Chondrocyte (in vitro differentiated cells): Measurements from ENCODE around the gene MYL12A. TPM values are rescaled to one million over a fixed set of nuclear protein-coding genes. Genes with fewer than 3 reads are reported as not detected.
"Not testable (repeated sequence)": the region's sequence is repeated elsewhere in the genome, so short reads cannot be mapped to it uniquely, and the experiment has no call there.

Experiments used
- DNase-seq: peaks from one replicate; pipeline ENCODE4 v3.0.0; 2021; ENCODE audit warnings: mixed read lengths, low spot score
- H3K27ac Mint-ChIP-seq: one replicate; pipeline ENCODE4 v1.8.0; 2021; ENCODE audit warnings: mild to moderate bottlenecking, moderate library complexity, mixed read lengths; ENCODE audit not compliant: unreplicated experiment
- H3K27me3 Mint-ChIP-seq: 2 replicates; pipeline ENCODE4 v1.8.0; 2021; ENCODE audit warnings: low read depth, mixed read lengths
- H3K36me3 Mint-ChIP-seq: 2 replicates; pipeline ENCODE4 v1.8.0; 2021; ENCODE audit warnings: low read depth, mixed read lengths
- H3K4me1 Mint-ChIP-seq: 2 replicates; pipeline ENCODE4 v1.8.0; 2021; ENCODE audit warnings: low read depth, mild to moderate bottlenecking, mixed read lengths
- H3K4me3 Mint-ChIP-seq: one replicate; pipeline ENCODE4 v1.8.0; 2021; ENCODE audit warnings: mild to moderate bottlenecking, moderate library complexity, mixed read lengths; ENCODE audit not compliant: unreplicated experiment
- H3K9me3 Mint-ChIP-seq: 2 replicates; pipeline ENCODE4 v1.8.0; 2021; ENCODE audit warnings: low read depth, mixed read lengths
- total RNA-seq: library from RNA; stranded (reverse); gene quantifications from 3 replicates; pipeline ENCODE4 v1.2.1, GENCODE V29; 2021
- TF ChIP-seq, protein P1 (sequence below): fragments of 200-600 bp; sonication (generic); IDR thresholded peaks from 2 replicates; pipeline ENCODE4 v1.5.0; 2021; ENCODE audit warnings: antibody characterized with exemption, mild to moderate bottlenecking, moderate library complexity

MYL12A gene
- total RNA-seq, 1 donor from 2014 or later: 647 TPM

DNA sequence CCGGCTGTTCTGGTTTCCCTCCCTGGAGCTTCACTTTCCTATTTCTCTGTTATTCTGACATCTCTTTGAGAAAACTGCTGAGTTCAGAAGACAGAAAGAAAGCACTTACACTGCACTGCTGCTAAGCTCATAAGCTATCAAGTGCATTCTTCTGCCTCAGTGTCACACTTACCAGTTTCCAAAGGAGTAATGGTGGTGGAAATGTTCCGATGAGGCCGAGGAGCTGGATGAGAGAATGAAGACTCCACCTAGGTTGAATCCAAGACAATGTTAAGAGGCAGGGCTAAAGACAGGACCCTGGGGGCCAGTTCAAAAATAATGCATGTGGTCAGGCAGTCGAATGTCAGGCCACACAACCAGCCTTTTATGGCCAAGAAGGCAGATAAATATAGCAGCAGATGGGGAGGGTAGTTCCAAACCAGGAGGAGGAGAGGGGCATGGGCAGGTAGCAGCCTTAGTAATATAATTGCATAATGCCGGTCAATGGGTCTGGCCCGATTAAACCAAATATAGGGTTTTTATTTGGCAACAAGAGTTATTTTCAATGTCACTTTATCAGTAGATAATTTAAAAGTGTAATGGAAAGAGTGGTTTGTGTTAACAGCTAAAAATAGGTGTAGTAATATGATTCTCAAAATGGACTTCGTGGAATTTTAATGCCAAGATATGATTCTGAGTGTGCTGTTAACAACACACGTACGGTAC is 27.8 kb upstream of the MYL12A start, which contains the start of gene MYOM1:
Gene MYOM1, minus strand, starts transcription at position 338 of the 705 bp plus-strand sequence. CDS start 4,745 bp downstream, outside the sequence.
- Mint-ChIP-seq H3K4me1 (peaks cover 34% of the 10 kb centered on the region), H3K27me3 (no peaks in the 10 kb centered on the region), H3K4me3 (peak within 1 kb of the TSS; percentile 48), H3K36me3 (no peaks in the 10 kb centered on the region), H3K9me3 (peaks cover 5% of the 10 kb centered on the region), H3K27ac (peak within 1 kb of the TSS; percentile 88)
- TF ChIP-seq, protein P1, sequence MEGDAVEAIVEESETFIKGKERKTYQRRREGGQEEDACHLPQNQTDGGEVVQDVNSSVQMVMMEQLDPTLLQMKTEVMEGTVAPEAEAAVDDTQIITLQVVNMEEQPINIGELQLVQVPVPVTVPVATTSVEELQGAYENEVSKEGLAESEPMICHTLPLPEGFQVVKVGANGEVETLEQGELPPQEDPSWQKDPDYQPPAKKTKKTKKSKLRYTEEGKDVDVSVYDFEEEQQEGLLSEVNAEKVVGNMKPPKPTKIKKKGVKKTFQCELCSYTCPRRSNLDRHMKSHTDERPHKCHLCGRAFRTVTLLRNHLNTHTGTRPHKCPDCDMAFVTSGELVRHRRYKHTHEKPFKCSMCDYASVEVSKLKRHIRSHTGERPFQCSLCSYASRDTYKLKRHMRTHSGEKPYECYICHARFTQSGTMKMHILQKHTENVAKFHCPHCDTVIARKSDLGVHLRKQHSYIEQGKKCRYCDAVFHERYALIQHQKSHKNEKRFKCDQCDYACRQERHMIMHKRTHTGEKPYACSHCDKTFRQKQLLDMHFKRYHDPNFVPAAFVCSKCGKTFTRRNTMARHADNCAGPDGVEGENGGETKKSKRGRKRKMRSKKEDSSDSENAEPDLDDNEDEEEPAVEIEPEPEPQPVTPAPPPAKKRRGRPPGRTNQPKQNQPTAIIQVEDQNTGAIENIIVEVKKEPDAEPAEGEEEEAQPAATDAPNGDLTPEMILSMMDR: no peak
- no peak for DNase-seq

GRCh38 chr18:3220868-3221267 is 26.7 kb upstream of the MYL12A start:
- peaks cover 34% of the 10 kb centered on the region for H3K4me1 Mint-ChIP-seq
- not testable (repeated sequence) for H3K36me3 Mint-ChIP-seq, DNase-seq, H3K27me3 Mint-ChIP-seq, H3K9me3 Mint-ChIP-seq, H3K27ac Mint-ChIP-seq, H3K4me3 Mint-ChIP-seq

- Mint-ChIP-seq H3K36me3 (no peaks in the 10 kb centered on the region), H3K9me3 (peaks cover under 1% of the 10 kb centered on the region), H3K27me3 (no peaks in the 10 kb centered on the region), H3K27ac (no peak overlapping the region), H3K4me3 (no peak overlapping the region), H3K4me1 (peaks cover 34% of the 10 kb centered on the region)
- no peak for DNase-seq
- TF ChIP-seq, protein P1: no peak
These were observed 26.1 kb upstream of the MYL12A start for GRCh38 chr18:3221496-3221895.

- DNase-seq: no peak
- H3K27ac Mint-ChIP-seq: no peak overlapping the region
- no peaks in the 10 kb centered on the region for H3K27me3 Mint-ChIP-seq
- TF ChIP-seq, protein P1: no peak
- peaks cover 21% of the 10 kb centered on the region for H3K4me1 Mint-ChIP-seq
- no peaks in the 10 kb centered on the region for H3K36me3 Mint-ChIP-seq
- H3K9me3 Mint-ChIP-seq: no peaks in the 10 kb centered on the region
- no peak overlapping the region for H3K4me3 Mint-ChIP-seq
These were observed 24.2 kb upstream of the MYL12A start for GRCh38 chr18:3223356-3223755.

DNA sequence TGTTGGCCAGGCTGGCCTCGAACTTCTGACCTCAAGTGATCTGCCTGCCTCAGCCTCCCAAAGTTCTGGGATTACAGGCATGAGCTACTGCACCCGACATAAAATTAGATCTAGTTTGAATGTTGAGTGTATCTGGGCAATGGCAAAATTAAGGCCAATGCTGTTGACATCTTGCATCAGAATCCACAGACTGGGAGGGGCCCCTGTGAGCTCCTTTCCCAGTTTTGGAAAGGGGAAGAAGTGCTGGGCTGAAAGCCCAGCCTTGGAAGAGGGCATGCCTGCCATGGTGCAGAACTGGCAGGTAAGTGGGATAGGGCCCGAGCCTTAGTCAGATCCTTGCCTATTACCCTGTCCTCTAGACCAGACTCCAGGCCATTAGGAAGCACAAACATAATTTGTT is 23.4 kb upstream of the MYL12A start:
- Mint-ChIP-seq H3K4me3 (no peak overlapping the region), H3K4me1 (peaks cover 15% of the 10 kb centered on the region), H3K27ac (no peak overlapping the region), H3K36me3 (no peaks in the 10 kb centered on the region), H3K9me3 (no peaks in the 10 kb centered on the region), H3K27me3 (no peaks in the 10 kb centered on the region)
- DNase-seq: no peak
- TF ChIP-seq, protein P1: no peak

DNA sequence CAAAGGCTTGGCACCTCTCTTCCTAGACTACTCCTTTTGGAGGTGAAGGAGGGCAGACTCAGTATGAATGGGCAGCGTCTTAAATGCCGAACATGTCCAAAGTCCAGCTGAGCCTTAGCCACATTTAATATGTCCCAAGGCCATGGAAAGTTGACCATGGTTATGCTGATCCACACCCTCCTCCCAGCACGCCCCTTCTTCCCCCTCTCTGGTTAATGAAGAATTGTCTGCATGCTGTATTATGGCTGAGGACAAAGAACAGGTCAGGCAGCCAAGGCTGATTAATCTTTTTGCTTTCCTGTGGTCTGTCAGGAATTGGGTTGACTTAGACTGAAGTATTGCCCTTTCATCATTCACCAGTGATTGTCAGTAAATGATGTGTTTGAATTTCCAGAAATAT is 22.0 kb upstream of the MYL12A start:
- no peaks in the 10 kb centered on the region for H3K36me3 Mint-ChIP-seq
- H3K27me3 Mint-ChIP-seq: no peaks in the 10 kb centered on the region
- H3K9me3 Mint-ChIP-seq: no peaks in the 10 kb centered on the region
- DNase-seq: no peak
- no peak overlapping the region for H3K4me3 Mint-ChIP-seq
- TF ChIP-seq, protein P1: no peak
- H3K4me1 Mint-ChIP-seq: peaks cover 1% of the 10 kb centered on the region
- H3K27ac Mint-ChIP-seq: no peak overlapping the region
